GM21367 (cell line): Measurements from ENCODE around the gene OR52W1.
"Not testable (repeated sequence)": the region's sequence is repeated elsewhere in the genome, so short reads cannot be mapped to it uniquely, and the experiment has no call there.

ENCODE experiments used
- ATAC-seq: cut with Tn5 transposase; IDR thresholded peaks from one replicate; pipeline ENCODE4 v1.9.1; 2021; ENCODE audit not compliant: unreplicated experiment

Gene OR52W1

GRCh38 chr11:6216501-6216900 is 17.5 kb downstream of the OR52W1 start:
- no peak for ATAC-seq

GRCh38 chr11:6217722-6218121 is 18.7 kb downstream of the OR52W1 start:
- no peak for ATAC-seq

GRCh38 chr11:6219359-6219758 is 20.3 kb downstream of the OR52W1 start:
- ATAC-seq, result no peak

- no peak for ATAC-seq
Measured at GRCh38 chr11:6223854-6224253, 24.8 kb downstream of the OR52W1 start.

GRCh38 chr11:6224421-6224820 is 25.4 kb downstream of the OR52W1 start:
- no peak for ATAC-seq

GRCh38 chr11:6225024-6225423 is 26.0 kb downstream of the OR52W1 start:
- ATAC-seq, result no peak

GRCh38 chr11:6225896-6226295 is 26.9 kb downstream of the OR52W1 start:
- no peak for ATAC-seq

GRCh38 chr11:6228520-6228919 is 29.5 kb downstream of the OR52W1 start:
- no peak for ATAC-seq

- no peak for ATAC-seq
Measured at GRCh38 chr11:6229911-6230310, 30.9 kb downstream of the OR52W1 start.

GRCh38 chr11:6232899-6233298 is 33.9 kb downstream of the OR52W1 start:
- ATAC-seq, result no peak

- no peak for ATAC-seq
Measured at GRCh38 chr11:6233984-6234386, 35.0 kb downstream of the OR52W1 start.

GRCh38 chr11:6234387-6235107 is 35.5 kb downstream of the OR52W1 start, which contains the start of gene FHIP1B:
Gene FHIP1B, minus strand, starts transcription at chr11:6234636. Its CDS starts 10,120 bp downstream, at chr11:6224516.
- ATAC-seq, result peak; percentile 94

- no peak for ATAC-seq
Measured at GRCh38 chr11:6237266-6237665, 38.2 kb downstream of the OR52W1 start.

GRCh38 chr11:6237761-6238302 is 38.8 kb downstream of the OR52W1 start:
- ATAC-seq, result no peak

- ATAC-seq, result no peak
Measured at GRCh38 chr11:6238902-6239301, 39.9 kb downstream of the OR52W1 start, which contains the start of gene CNGA4. Gene CNGA4, plus strand, starts transcription at chr11:6239089. Its CDS starts 118 bp downstream, at chr11:6239207.

GRCh38 chr11:6240139-6240538 is 41.1 kb downstream of the OR52W1 start:
- no peak for ATAC-seq

- ATAC-seq, result no peak
Measured at GRCh38 chr11:6240781-6241180, 41.8 kb downstream of the OR52W1 start.

GRCh38 chr11:6241316-6241715 is 42.3 kb downstream of the OR52W1 start:
- ATAC-seq, result no peak

- no peak for ATAC-seq
Measured at GRCh38 chr11:6245536-6245935, 46.5 kb downstream of the OR52W1 start.

GRCh38 chr11:6248248-6248647 is 49.2 kb downstream of the OR52W1 start:
- ATAC-seq, result no peak

- not testable (repeated sequence) for ATAC-seq
Measured at GRCh38 chr11:6248897-6249296, 49.9 kb downstream of the OR52W1 start.
